Gastroesophageal sphincter (tissue), 4 donors: ENCODE data around the gene SPEG. TPM values are rescaled to one million over a fixed set of nuclear protein-coding genes. Genes with fewer than 3 reads are reported as not detected.

ENCODE experiments used
- total RNA-seq, 4 donors: library from RNA; depleted of rRNA; stranded (reverse); fragments of >200 nt; gene quantifications; one replicate each; pipeline ENCODE4 v1.1.0, GENCODE V29; 2016

SPEG gene
- total RNA-seq, 4 donors from 2014 or later: 90.2 to 307 (median 214) TPM

Other genes with a start within 250 kb of the SPEG start
- 10 to 100 TPM; 34.7 to 44.5 (median 37.6) TPM for gene ZFAND2B, start 228.1 kb upstream of the SPEG start, total RNA-seq
- 10 to 100 TPM; 11.4 to 19.6 (median 16.8) TPM for gene ABCB6, start 215.9 kb upstream of the SPEG start, total RNA-seq
- gene ATG9A, start 205.2 kb upstream of the SPEG start, total RNA-seq: 10 to 100 TPM; 39.8 to 82.6 (median 47.0) TPM
- 10 to 100 TPM; 24.3 to 48.4 (median 25.1) TPM for gene ANKZF1, start 205.0 kb upstream of the SPEG start, total RNA-seq
- 1 to 10 TPM; 5.9 to 9.7 (median 6.6) TPM for gene GLB1L, start 189.4 kb upstream of the SPEG start, total RNA-seq
- gene STK16, start 189.4 kb upstream of the SPEG start, total RNA-seq: 10 to 100 TPM; 10.2 to 14.0 (median 11.6) TPM
- gene TUBA4B, start 181.6 kb upstream of the SPEG start, total RNA-seq: not detected
- 10 to 100 TPM; 33.2 to 89.3 (median 56.2) TPM for gene TUBA4A, start 180.9 kb upstream of the SPEG start, total RNA-seq
- 10 to 100 TPM; 45.3 to 76.1 (median 54.9) TPM for gene DNAJB2, start 155.5 kb upstream of the SPEG start, total RNA-seq
- gene PTPRN, start 125.4 kb upstream of the SPEG start, total RNA-seq: 1 to 10 TPM in 2 of 4 donors, under 1 TPM in 1, not detected in 1; 0.58 to 3.0 (median 1.9) TPM
- gene RESP18, start 102.1 kb upstream of the SPEG start, total RNA-seq: not detected
- gene DNPEP, start 46.9 kb upstream of the SPEG start, total RNA-seq: 10 to 100 TPM; 37.8 to 76.9 (median 59.2) TPM
- gene DES, start 16.5 kb upstream of the SPEG start, total RNA-seq: over 10,000 TPM; 10,852 to 31,720 (median 15,007) TPM
- 10 to 100 TPM; 11.3 to 26.4 (median 14.2) TPM for gene GMPPA, start 64.0 kb downstream of the SPEG start, total RNA-seq
- under 1 TPM in 1 of 4 donors, not detected in 3; 0.16 TPM for gene ASIC4, start 79.6 kb downstream of the SPEG start, total RNA-seq
- gene CHPF, start 109.0 kb downstream of the SPEG start, total RNA-seq: 10 to 100 TPM; 36.0 to 66.0 (median 54.8) TPM
- gene TMEM198, start 109.2 kb downstream of the SPEG start, total RNA-seq: 1 to 10 TPM; 1.6 to 9.5 (median 4.1) TPM
- gene OBSL1, start 136.7 kb downstream of the SPEG start, total RNA-seq: 100 to 1,000 TPM in 1 of 4 donors, 10 to 100 TPM in 3; 73.2 to 118 (median 81.6) TPM
- 1 to 10 TPM in 2 of 4 donors, not detected in 2; 1.8 to 4.4 TPM for gene INHA, start 137.5 kb downstream of the SPEG start, total RNA-seq
- gene STK11IP, start 163.0 kb downstream of the SPEG start, total RNA-seq: 10 to 100 TPM in 3 of 4 donors, 1 to 10 TPM in 1; 7.0 to 19.2 (median 14.7) TPM
- gene SLC4A3, start 192.8 kb downstream of the SPEG start, total RNA-seq: 10 to 100 TPM; 10.4 to 30.6 (median 12.4) TPM